ENCODE data around the gene PANK4.

PANK4 gene

DNA sequence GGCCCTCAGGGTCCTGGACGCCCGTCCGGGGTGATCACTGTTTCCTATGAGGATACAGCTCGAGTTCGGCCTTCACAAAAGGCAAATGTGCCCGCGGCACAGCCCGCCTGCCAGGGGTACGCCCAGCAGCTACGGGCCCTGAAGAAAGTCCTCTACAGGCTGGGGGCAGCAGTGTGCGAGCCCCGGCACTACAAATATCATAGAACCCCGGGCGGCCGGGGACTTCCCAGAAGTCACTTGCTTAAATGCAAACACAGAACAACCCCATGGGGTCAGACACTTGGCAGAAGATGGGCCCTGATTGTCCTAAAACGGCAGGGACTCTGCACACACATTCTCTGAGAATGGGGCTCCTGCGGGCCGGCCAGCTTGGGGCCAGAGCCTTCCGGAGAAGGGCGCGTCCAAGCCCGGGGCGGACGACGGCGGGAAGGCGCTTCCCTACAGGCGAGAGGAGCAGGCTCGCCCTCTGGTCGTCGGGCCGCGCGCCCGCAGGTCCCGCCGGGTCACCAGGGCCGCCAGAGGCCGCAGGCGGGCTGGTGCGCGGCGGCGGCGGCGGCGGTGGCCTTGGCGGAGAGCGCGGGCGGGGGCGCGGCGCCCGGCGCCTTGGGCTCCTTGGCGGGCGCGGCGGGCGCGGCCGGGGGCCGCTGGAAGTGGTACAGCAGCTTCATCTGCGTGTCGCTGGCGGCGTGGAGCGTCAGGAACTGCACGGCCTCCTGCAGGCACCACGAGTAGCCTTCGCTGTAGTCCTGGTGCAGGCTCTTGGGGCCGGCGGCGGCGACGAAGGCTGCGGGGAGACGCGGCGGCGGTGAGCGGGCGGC lies 2.8 kb upstream of the PANK4 start:
- H3K27me3 Mint-ChIP-seq, result peaks cover 21% of the 10 kb centered on the region
- peaks cover 41% of the 10 kb centered on the region for H3K4me1 Mint-ChIP-seq
- H3K4me3 Mint-ChIP-seq, result peak overlapping the region; percentile 80
- H3K27ac Mint-ChIP-seq, result peak overlapping the region; percentile 37
- no peaks in the 10 kb centered on the region for H3K9me3 Mint-ChIP-seq
- ATAC-seq, result no peak
- no peaks in the 10 kb centered on the region for H3K36me3 Mint-ChIP-seq

DNA sequence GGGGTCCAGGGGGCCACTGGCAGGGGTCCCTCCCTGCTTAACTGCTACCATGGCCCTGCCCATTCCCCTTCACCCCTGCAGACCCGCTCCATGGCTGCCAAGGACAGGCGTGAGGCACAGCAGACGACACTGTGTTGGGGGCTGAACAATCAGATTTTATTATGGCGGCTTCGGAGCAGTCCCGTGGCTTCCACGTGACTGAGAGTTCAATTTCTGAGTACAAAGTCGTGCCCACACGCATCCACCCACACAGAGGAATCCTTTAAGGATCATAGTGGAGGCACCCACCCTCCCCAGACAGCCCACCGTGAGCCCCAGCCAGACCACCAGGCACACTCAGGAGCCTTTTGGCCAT lies 2.2 kb upstream of the PANK4 start:
- no peak for ATAC-seq
- peak overlapping the region; percentile 37 for H3K27ac Mint-ChIP-seq
- H3K36me3 Mint-ChIP-seq, result no peaks in the 10 kb centered on the region
- H3K27me3 Mint-ChIP-seq, result peaks cover 21% of the 10 kb centered on the region
- peak overlapping the region; percentile 18 for H3K4me3 Mint-ChIP-seq
- peaks cover 47% of the 10 kb centered on the region for H3K4me1 Mint-ChIP-seq
- H3K9me3 Mint-ChIP-seq, result no peaks in the 10 kb centered on the region

DNA sequence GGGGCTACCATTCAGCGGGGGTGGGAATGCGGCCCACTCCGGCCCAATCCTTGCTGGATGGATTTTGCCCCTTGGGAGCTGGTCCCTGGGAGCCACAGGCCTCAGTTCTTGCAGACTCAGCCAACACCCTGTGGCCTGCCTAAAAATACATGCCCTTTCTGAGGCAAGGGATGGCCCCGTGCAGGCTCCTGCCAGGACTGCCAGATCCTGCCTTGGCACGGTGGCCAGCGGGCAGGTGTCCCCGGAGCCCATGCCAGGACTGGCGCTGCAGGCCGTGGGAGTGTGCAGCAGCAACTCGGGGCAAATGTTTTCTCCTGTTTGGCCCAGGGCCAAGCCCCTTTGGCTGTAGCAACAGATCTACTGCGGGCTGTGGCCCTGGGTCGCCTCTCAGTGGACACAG lies 1.6 kb upstream of the PANK4 start:
- no peak for ATAC-seq
- peaks cover 50% of the 10 kb centered on the region for H3K4me1 Mint-ChIP-seq
- H3K36me3 Mint-ChIP-seq, result no peaks in the 10 kb centered on the region
- H3K9me3 Mint-ChIP-seq, result no peaks in the 10 kb centered on the region
- no peak overlapping the region for H3K4me3 Mint-ChIP-seq
- H3K27me3 Mint-ChIP-seq, result peaks cover 21% of the 10 kb centered on the region
- no peak overlapping the region for H3K27ac Mint-ChIP-seq

DNA sequence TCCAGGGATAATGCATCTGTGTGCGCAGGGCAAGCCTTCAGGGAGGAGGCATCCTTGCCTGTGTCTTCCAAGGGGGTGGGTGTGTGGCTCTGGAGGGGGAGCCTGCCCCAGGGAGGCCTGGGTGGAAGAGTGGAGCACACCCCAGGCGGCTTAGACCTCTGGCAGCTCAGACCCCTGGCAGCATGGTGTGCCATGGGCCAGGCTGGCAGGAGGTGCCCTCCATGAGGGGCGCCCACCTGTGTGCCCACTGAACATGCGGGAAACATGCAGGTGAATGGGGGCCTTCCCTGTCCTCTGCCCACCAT lies 1.1 kb upstream of the PANK4 start:
- H3K27ac Mint-ChIP-seq, result peak overlapping the region; percentile 93
- no peaks in the 10 kb centered on the region for H3K9me3 Mint-ChIP-seq
- H3K36me3 Mint-ChIP-seq, result peaks cover 4% of the 10 kb centered on the region
- peaks cover 21% of the 10 kb centered on the region for H3K27me3 Mint-ChIP-seq
- no peak for ATAC-seq
- no peak overlapping the region for H3K4me3 Mint-ChIP-seq
- peaks cover 55% of the 10 kb centered on the region for H3K4me1 Mint-ChIP-seq

DNA sequence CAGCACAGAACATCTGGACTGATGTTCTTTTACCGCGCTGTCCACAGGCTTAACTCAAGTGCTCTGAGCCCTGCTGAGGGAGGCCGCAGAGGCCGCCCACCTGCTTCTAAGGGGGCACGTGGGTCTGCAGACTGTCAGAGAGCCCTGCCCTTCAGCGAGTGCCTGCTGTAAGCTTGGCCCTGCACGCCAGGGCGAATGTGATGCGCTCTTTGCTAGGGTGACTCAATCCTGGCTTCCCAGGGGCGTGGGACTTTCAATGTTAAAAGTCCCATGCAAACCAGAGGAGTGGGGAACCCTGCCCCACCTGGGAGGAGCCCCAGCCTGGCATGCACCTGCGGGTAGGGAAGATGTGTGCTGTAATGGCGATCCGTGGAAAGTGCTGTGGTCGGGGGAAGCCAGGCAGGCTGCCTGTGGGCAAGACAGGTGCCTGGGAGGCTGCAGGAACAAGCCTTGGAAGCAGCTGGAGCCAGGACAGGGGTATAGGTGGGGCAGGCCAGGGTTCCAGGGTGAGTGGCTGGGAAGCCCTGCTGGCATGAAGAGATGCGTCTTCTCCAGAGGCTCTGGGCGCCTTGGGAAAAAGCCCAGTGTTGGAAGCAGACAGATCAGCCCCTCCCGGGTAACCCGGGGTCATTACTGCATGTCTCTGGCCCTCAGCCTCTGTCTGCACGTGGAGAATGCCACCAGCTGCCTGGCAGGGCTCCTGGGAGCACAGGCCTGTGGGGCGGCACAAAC lies 594 bp upstream of the PANK4 start:
- Mint-ChIP-seq H3K9me3 (no peaks in the 10 kb centered on the region), H3K4me3 (peak overlapping the region; percentile 49), H3K4me1 (peaks cover 61% of the 10 kb centered on the region), H3K36me3 (peaks cover 8% of the 10 kb centered on the region), H3K27me3 (peaks cover 18% of the 10 kb centered on the region), H3K27ac (peak overlapping the region; percentile 93)
- peak; percentile 72 for ATAC-seq

DNA sequence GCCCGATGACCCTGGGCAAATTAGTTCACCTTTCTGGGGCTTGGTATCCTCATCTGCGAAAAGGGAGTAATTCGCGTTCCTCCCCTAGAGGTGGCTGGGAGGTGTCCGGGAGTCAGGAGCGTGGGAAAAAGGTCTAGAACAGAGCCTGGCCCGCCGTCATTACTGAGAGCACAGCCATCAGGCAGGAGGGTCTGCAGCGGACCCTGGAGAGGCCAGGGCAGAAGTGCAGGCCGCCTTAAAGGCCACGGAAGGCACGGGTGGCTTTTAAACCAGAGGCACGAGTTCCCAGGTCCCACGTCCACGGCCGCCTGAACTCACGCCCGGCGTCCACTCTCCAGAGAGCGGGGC lies 850 bp downstream of the PANK4 start:
- Mint-ChIP-seq H3K4me1 (peaks cover 55% of the 10 kb centered on the region), H3K4me3 (peak overlapping the region; percentile 99), H3K27me3 (peaks cover 4% of the 10 kb centered on the region), H3K9me3 (no peaks in the 10 kb centered on the region), H3K36me3 (peaks cover 17% of the 10 kb centered on the region), H3K27ac (peak overlapping the region; percentile 93)
- ATAC-seq, result no peak

DNA sequence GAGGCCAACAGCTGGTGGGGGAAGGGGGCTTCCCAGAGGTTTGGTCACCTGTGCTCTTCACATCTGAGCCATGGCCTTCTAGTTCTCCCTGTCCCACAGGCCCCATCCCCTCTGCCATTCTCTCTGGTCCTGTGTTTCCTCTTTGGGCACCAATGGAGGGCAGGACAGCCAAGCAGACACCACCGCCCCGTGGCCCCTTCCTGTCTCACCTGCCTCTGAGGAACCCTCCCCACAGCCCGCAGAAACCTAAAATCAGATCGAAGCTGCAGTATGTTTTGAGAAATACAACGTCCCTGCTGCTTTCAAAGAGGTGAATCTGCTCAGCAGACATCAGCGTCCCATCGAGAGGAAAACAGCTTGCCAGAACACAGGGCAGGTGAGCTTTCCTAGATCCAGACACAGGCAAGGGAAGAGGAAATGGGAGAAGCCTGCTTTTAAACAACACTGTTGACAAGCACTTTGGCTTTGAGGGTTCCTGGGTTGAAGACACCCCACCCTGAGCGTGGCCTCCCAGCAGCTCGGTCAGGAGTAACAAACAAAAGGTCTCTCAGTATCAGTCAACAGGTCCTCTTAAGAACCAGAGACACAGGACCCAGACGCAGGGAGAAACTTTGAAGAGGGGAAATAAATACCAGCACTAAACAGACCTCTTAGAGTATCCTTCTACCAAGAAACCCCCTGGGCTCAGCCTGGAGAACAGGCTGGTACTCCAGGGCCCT lies 2.3 kb downstream of the PANK4 start:
- Mint-ChIP-seq H3K4me3 (peak overlapping the region; percentile 99), H3K36me3 (peaks cover 20% of the 10 kb centered on the region), H3K4me1 (peaks cover 52% of the 10 kb centered on the region), H3K27ac (peak overlapping the region; percentile 93), H3K9me3 (no peaks in the 10 kb centered on the region), H3K27me3 (no peaks in the 10 kb centered on the region)
- ATAC-seq, result no peak

DNA sequence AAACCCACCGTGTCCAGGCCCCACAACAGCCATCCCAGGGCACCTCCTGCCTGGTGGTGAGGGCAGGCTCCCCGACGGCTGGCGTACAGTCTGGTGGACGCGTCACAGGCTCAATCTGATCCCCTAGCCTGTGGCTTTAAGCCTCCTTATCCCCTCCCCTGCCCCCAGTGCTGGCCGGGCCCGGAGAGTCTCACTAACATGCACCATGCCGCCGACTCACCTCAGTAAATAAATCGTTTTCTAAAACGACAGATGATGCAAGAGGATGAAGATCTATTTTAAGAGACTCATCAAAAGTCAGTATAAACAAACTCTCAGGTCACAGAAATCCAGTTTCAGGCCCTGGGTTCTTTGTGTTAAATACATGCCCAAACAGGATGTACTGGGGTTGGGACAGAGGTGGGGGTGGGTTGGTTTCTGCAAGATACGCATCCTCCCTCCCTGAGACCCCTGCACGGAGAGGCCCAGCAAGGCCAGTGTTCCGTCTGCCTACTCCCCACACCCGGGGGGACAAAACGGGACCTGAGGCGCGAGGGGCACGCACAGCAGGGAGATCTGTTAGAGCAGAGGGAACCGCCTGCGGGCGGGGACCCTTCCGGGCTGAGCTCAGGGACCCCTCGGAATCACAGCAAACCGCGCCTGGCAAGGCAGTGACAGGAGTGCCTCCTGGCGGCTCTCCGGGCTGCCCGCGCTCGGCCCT lies 3.1 kb downstream of the PANK4 start:
- Mint-ChIP-seq H3K4me3 (no peak overlapping the region), H3K36me3 (peaks cover 27% of the 10 kb centered on the region), H3K4me1 (peaks cover 45% of the 10 kb centered on the region), H3K9me3 (no peaks in the 10 kb centered on the region), H3K27ac (no peak overlapping the region), H3K27me3 (no peaks in the 10 kb centered on the region)
- no peak for ATAC-seq

DNA sequence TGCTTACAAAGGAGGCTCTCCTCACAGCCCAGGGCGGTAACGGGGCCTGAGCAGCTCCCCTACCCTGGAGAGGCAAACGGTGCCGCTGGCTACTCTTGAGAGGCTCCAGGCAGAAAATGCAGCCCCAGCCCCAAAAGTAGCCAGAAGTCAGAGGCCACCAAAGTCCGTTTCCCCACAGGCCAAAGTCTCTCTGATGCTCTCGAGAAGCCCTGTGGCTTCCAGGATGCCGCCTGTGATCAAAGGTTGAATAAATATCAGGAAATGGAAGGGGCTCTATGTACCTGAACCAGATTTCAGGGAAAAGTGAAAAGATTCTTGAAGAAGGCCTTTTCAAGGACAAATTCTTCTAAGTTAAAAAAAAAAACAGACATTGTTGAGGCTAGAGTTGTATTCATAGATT lies 4.2 kb downstream of the PANK4 start:
- peaks cover 36% of the 10 kb centered on the region for H3K36me3 Mint-ChIP-seq
- no peak for ATAC-seq

DNA sequence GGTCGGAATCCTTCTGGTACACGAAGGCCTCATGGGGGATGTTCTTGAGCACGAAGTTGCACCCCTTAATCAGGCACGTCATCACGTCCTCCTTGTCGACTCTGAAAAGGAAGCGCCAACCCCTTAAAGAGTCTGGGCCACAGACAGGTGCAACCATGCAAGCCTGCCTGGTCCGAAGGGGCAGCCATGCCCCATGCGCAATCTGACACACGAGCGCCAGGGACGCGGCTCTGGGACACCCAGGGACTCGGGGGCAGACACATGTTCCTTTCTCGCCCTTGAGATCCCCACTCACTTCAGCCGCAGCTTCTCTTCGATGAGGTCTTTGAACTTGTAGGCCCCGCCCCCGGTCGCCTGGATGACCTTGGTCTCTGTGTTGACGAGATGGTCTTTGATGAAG lies 5.6 kb downstream of the PANK4 start:
- Mint-ChIP-seq H3K27me3 (no peaks in the 10 kb centered on the region), H3K4me3 (no peak overlapping the region), H3K36me3 (peaks cover 46% of the 10 kb centered on the region), H3K4me1 (peaks cover 34% of the 10 kb centered on the region), H3K9me3 (no peaks in the 10 kb centered on the region), H3K27ac (no peak overlapping the region)
- ATAC-seq, result no peak

More for the DNA sequence above, 4.2 kb downstream of the PANK4 start:
- peaks cover 40% of the 10 kb centered on the region for H3K4me1 Mint-ChIP-seq
- no peak overlapping the region for H3K4me3 Mint-ChIP-seq
- H3K27me3 Mint-ChIP-seq, result no peaks in the 10 kb centered on the region
- H3K9me3 Mint-ChIP-seq, result no peaks in the 10 kb centered on the region
- H3K27ac Mint-ChIP-seq, result no peak overlapping the region

DNA sequence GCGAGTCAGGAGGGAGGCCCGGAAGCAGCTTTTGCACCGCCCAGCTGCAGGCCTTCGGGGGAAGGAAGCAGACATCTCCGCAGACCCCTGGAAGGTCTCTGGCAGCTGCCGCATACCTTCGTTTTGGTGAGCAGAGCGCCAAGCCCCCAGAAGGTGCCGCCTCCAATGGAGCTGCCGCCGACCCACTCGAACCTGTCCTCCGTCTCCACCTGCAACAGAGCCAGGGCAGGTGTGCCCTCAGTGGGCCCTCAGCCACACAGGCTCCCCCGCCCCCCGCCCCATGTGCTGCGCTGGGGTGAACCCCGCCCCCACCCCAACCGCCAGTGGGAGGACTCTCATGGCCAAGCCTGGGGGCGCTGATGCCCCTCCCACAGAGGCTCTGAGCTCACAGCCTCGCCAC lies 6.2 kb downstream of the PANK4 start:
- ATAC-seq, result no peak
- no peaks in the 10 kb centered on the region for H3K27me3 Mint-ChIP-seq
- H3K9me3 Mint-ChIP-seq, result no peaks in the 10 kb centered on the region
- peaks cover 31% of the 10 kb centered on the region for H3K4me1 Mint-ChIP-seq
- no peak overlapping the region for H3K27ac Mint-ChIP-seq
- H3K4me3 Mint-ChIP-seq, result no peak overlapping the region
- H3K36me3 Mint-ChIP-seq, result peaks cover 52% of the 10 kb centered on the region

DNA sequence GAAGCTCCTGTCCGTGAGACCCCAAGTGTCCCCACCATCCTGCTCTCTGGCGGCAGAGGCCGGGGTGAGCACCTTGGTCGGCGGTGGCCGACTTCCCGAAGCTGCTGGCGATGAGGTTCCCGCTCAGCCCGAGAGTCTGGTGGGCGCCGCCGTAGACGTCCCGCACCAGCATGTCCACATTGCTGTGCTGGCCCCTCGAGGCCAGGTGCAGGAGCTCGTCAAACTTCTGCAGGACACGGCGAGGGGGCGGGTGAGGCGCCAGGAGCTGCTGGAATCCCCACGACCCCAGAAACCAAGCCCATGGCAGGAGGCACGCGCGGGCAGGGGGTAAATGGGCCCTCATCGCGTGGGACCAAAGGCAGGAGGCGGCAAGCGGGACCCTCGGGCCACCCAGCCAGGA lies 6.7 kb downstream of the PANK4 start:
- Mint-ChIP-seq H3K27me3 (no peaks in the 10 kb centered on the region), H3K27ac (no peak overlapping the region), H3K4me3 (no peak overlapping the region), H3K36me3 (peaks cover 54% of the 10 kb centered on the region), H3K4me1 (peaks cover 26% of the 10 kb centered on the region), H3K9me3 (no peaks in the 10 kb centered on the region)
- ATAC-seq, result no peak

DNA sequence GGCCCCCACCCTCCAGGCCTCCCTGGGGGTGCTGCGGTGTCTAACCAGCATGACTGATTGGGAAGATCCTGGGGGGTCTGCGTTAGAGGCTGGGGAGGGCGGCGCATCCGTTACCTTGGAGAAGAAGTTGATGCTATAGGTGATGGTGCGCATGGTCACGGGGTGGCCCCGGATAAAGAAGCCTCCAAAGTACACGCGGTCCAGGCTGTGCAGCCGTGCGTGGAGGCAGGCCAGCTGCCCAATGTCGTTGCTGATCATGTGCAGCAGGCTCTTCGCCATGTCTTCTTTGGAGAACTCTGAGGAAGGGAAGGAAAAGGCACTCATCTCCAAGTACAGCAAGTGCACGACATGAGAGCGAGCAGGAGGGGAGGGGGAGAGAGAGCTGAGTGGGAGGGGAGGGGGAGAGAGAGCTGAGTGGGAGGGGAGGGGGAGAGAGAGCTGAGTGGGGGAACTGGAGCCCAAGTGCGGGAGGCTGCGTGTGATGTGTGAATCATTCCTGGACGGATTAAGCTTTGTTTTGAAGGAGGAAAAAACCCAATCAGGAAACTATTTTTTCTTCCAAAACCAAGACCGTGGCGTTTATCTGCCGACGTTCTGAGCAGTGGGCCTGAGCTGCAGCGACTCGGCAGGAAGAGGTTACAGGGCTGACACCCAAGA lies 7.2 kb downstream of the PANK4 start:
- Mint-ChIP-seq H3K27ac (no peak overlapping the region), H3K4me1 (peaks cover 20% of the 10 kb centered on the region), H3K36me3 (peaks cover 54% of the 10 kb centered on the region), H3K27me3 (no peaks in the 10 kb centered on the region), H3K9me3 (no peaks in the 10 kb centered on the region), H3K4me3 (no peak overlapping the region)
- ATAC-seq, result no peak

DNA sequence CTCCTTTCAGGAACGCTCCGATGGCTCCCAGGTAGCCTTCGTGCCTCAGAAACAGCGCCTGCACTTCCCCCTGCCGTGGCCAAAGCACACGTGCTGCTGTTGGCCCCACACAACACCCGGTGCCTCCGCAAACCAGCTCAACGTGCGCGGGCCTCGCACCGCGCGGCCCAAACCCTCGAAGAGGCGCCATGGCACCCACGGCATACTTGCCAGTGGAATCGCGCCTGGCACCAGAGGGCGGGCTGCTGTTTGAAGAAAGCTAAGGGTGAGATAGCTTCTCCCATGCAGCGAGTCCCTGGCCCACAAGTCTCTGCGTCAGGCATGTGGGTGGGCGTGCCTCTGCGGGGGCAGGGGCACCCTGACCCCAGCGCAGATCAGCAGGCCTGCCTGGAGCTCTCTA lies 7.9 kb downstream of the PANK4 start:
- no peak for ATAC-seq
- H3K36me3 Mint-ChIP-seq, result peaks cover 58% of the 10 kb centered on the region

DNA sequence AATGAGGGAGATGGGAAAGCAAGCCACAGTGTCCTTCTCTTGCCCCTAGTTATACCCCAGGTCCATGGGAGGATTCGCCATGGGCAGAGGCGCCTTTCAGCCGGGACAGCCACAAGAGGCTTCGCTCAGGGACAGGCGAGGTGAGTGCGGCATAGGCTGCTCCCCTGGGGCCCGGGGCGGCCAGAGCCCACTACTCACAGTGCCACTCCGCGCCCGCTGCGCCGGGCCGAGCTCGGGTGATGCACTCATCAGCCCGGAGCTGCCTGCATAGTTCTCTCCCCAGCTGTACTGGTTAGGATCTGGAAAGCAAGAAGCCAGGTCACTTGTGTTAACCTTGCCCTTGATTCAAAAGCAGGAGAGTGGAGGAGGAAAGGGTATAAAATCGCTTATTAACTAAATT lies 8.4 kb downstream of the PANK4 start:
- H3K4me1 Mint-ChIP-seq, result peaks cover 10% of the 10 kb centered on the region
- H3K27ac Mint-ChIP-seq, result no peak overlapping the region
- H3K36me3 Mint-ChIP-seq, result peaks cover 63% of the 10 kb centered on the region
- no peak overlapping the region for H3K4me3 Mint-ChIP-seq
- no peak for ATAC-seq
- no peaks in the 10 kb centered on the region for H3K9me3 Mint-ChIP-seq
- H3K27me3 Mint-ChIP-seq, result no peaks in the 10 kb centered on the region

More for the DNA sequence above, 7.9 kb downstream of the PANK4 start:
- no peak overlapping the region for H3K27ac Mint-ChIP-seq
- no peaks in the 10 kb centered on the region for H3K27me3 Mint-ChIP-seq
- peaks cover 14% of the 10 kb centered on the region for H3K4me1 Mint-ChIP-seq
- H3K9me3 Mint-ChIP-seq, result no peaks in the 10 kb centered on the region
- H3K4me3 Mint-ChIP-seq, result no peak overlapping the region

Measured in stimulated activated memory B cell treated with anti-CD40 and anti-IgM and Interleukin-4, amounts not matched to agents 10 μg/mL and 1 μg/mL and 100 μg/mL, for 72 hours (primary cell).